Measurements from ENCODE around the gene COIL.
"Not testable (repeated sequence)": the region's sequence is repeated elsewhere in the genome, so short reads cannot be mapped to it uniquely, and the experiment has no call there.

COIL gene

GRCh38 chr17:56978441-56979090 lies 17.7 kb upstream of the COIL start:
- no peak for DNase-seq

- DNase-seq, result peak; percentile 73
Observed at GRCh38 chr17:56977673-56978395, 17.0 kb upstream of the COIL start, which contains the start of gene SCPEP1. Gene SCPEP1 (plus strand): TSS chr17:56978131. CDS start chr17:56978160, 29 bp downstream.

DNA sequence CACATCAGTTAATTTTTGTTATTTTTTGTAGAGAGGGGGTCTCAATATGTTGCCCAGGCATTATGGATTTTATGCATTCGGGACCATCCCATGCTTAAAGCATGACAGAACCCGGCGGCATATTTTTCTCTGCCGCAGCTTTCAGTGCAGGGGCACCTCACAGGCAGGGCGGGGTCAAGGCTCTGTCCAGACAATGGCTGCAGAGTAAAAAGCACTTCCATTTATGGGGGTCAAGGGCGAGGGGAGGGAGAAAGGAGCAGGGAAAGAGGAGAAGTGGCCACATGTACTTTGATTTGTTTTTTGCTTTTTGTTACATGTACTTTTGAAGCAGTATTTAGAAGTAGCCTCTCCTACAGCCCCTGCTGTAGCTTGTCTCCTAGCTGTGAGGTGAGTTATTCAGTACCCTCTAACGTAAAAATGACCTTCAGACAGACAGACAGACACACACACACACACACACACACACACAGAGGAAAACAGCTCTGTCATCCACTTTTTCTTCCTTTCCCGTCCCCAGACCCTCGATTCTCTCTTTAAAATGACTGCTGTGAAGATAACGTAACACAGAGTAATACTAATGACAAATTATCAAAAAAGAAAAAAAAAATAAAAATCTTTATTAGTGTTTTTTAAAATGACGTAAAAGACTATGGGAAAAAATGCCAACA lies 16.2 kb upstream of the COIL start:
- no peak for DNase-seq

DNA sequence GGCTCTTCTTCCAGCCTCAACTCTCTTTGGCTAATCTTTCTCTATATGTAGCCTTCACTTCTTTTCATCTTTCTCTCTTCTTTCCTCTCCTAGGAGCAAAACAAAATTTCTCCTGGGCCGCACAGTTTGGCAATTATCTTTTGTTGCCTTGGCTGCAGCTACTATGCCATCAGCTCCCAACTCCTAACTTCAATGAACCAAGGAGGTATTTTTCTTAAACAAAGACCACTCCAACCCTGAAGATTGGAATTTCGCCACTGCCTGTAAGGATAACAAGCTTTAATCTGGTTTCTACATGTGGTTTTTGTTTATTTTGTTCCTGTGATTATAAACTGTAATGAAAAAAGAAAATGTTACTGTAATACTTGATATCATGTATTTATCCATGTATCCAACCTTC lies 14.8 kb upstream of the COIL start:
- DNase-seq, result no peak

DNA sequence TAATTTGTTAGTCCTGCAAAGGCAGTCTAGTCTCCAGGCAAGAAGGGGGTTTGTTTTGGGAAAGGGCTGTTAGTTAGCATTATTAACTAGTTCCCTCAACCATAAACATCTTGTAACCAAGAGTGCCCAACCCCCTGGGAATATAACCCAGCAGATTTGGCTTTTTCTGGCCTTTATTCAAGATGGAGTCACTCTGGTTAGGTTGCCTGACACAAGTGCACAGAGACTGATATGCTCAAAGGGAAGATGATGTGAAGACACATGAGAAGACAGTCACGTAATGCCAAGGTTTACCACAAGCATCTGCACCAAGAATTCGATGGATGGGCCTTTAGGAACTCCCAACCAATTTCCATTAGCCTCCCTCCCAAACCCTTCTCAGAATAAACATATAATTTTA lies 13.2 kb upstream of the COIL start:
- DNase-seq, result no peak

DNA sequence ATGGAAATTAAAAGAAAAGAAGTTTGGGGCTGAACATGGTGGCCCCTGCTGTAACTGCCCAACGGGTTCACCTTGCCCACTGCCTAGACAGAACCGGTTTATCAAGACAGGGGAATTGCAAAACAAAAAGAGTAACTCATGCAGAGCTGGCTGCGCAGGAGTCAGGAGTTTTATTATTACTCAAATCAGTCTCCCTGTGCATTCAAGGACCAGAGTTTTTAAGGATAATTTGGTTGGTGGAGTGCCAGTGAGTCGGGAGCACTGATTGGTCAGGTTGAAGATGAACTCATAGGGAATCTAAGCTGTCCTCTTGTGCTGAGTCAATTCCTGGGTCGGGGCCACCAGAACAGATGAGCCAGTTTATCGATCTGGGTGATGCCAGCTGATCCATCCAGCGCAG lies 12.7 kb upstream of the COIL start:
- no peak for DNase-seq

GRCh38 chr17:56972111-56972730 lies 11.4 kb upstream of the COIL start:
- DNase-seq, result no peak

- DNase-seq, result no peak
Observed at GRCh38 chr17:56970974-56971373, 10.1 kb upstream of the COIL start.

DNA sequence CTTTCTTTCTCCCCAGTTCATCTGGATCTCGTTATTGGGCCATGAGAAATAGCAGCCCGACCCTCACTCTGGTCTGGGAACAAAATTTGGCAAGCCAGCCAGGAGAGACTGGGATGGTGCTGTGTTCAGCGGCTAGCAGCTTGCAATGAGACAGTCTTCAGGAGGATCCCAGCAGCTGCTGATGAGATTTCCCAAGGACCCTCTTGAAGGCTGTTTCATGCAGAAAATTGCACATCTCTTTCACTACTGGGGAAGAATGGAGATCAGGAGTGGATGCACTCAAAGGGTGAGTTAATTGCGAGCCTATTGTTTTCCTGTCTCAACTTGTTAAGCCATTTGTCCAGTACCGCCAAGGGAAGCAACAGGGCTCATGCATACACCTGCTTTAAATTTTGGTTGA lies 5.5 kb upstream of the COIL start:
- DNase-seq, result no peak

DNA sequence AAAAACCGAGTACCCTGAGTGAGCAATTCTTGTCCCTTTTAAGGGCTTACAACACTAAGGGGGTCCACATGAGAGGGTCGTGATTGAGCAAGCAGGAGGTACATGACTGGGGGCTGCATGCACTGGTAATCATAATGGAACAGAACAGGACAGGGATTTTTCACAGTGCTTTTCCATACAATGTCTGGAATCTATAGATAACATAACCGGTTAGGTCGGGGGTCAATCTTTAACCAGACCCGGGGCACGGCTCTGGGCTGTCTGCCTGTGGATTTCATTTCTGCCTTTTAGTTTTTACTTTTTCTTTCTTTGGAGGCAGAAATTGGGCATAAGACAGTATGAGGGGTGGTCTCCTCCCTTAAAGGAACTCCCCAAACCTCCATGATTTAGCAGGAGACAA lies 4.8 kb upstream of the COIL start:
- not testable (repeated sequence) for DNase-seq

DNA sequence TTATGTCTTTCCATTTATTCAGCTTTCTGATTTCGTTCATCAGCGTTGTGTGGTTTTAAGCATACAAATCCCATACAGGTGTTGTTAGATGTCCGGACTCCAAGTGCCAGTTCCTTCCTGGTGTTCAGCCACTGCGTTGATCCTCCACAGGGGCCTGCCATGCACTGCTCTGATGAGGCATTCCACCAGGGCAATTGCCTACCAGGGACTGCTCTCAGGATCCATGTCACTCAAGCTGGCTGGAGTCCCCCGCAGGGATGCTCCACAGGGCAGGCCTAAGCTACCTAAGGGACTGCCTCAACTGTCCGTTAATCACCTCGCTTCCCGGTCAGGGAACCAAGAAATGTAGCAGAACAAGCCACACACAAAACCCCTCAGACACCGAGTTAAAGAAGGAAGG lies 4.4 kb upstream of the COIL start:
- not testable (repeated sequence) for DNase-seq

DNA sequence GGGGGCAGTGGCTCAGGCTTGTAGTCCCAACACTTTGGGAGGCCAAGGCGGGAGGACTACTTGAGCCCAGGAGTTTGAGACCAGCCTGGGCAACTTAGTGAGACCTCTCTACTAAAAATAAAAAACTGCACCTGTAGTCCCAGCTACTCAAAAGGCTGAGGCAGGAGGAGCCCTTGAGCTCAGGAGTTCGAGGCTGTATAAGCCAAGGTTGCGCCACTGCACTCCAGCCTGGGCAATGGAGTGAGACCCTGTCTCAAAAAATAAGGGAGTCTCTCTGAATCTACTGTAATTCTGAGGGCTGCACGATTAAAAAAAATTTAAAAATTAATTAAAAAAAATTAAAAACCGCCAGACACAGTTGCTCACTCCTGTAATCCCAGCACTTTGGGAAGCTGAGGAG lies 3.9 kb downstream of the COIL start:
- no peak for DNase-seq

DNA sequence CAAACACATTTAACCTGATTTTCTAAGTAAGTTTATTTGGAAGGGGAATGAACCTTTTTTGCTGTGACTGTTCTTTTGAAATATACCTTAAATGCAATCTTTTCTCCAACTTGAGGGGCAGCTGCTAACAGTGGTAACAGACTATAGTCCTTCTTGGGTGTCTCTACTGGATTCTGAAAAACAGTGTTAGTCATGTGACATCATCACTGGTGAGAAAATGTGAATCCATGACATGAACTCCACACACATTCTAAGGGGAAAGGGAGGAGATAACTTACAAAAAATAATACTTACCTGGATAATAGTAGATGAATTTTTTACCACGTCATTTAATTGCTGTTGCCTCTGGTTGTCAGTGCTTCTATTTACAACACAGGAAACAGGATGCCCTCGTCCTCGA lies 11.3 kb downstream of the COIL start:
- DNase-seq, result no peak

- DNase-seq, result no peak
Observed at GRCh38 chr17:56948491-56948890, 12.4 kb downstream of the COIL start.

GRCh38 chr17:56947741-56948140 lies 13.1 kb downstream of the COIL start:
- no peak for DNase-seq

- DNase-seq, result no peak
Observed at GRCh38 chr17:56945938-56946505, 14.8 kb downstream of the COIL start.

GRCh38 chr17:56943505-56944125 lies 17.2 kb downstream of the COIL start:
- no peak for DNase-seq

DNA sequence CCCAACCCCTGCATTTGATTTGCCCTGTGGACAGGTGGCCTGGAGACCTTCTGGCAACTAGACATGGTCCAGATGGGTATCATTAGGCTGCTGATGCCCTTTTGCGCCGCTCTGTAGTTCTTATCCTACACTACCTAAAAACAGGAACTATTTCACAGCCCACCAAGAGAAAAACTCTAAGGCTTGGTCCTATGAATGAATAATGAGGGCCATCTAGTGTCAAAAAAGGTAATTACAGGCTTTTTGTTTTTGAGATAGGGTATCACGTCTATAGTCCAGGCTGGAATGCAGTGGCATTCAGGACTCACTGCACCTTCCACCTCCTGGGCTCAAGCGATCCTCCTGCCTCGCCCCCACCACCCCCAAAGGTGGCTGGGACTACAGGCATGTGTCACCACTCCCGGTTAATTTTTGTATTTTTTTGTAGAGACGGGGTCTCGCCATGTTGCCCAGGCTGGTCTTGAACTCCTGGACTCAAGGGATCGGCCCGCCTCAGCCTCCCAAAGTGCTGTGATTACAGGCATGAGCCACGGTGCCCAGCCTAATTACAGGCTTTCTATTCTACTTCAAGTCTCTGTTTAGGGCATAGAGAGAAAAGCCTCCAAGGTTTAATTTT lies 20.9 kb downstream of the COIL start:
- peak; percentile 33 for DNase-seq

DNA sequence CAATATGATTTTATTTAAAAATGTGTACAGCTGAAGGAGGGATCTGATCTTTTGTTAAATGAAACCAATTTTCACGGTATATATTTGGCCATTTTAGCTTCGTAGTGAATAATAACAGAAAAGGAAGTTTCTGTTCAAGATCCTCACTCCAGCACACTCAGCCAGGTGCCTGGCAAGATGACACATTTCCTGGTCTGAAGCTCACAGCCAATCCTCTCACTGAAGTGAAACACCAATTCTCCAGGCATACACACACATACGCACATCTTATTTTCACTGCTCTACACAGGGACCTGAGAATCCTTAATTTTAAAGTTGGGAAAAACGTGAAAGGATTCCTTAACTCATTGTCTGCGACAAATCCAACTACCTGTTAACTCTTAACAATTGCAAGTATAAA lies 22.6 kb downstream of the COIL start:
- DNase-seq, result not testable (repeated sequence)

DNA sequence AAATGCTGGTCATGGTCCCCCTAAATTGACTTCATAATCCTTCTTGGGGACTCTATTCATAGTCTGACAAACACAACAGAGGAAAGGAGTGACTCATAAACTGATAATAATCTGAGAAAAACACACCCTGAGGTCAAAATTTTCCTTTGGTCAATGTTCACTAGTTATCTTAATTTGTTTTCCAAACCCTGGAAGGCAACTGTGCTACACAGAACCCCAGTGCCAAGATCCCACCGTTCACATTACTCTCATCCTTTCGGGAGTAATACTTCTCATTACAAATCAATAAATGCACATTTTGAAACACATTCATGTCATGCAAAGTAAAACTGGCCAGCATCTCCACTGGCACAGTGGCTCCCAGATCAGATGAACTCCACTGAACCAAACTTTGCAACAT lies 23.2 kb downstream of the COIL start:
- no peak for DNase-seq

- DNase-seq, result no peak
Observed at GRCh38 chr17:56936697-56937322, 24.0 kb downstream of the COIL start.

DNA sequence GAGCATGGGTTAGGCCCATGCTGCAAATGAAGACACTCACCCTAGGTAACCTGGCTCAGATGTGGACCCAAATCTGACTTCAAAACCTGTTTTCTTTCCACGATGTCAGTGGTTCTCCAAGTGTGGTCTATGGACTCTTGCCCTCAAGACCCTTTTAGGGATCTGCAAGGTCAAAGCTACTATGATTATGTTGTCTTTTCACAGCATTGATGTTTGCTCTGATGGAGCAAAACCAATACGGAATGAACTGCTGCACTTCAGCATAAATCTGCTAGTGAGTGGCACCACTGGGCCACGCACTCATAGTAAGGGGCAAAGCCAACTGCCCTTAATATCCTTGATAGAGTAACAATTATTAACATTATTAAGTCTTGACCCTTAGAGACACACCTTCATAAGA lies 25.4 kb downstream of the COIL start:
- no peak for DNase-seq
